Endothelial cell of umbilical vein (primary cell): ENCODE results near the gene GPR151.

ENCODE experiments used
- EZH2 ChIP-seq: IDR thresholded peaks from 2 replicates; pipeline ENCODE4 v1.6.1; 2012; ENCODE audit warnings: borderline replicate concordance, low read depth, mild to moderate bottlenecking, moderate library complexity, low read length, inconsistent platforms; ENCODE audit not compliant: severe bottlenecking
- FOS ChIP-seq: IDR thresholded peaks from 2 replicates; pipeline ENCODE4 v1.6.1; 2011; ENCODE audit warnings: mild to moderate bottlenecking, low read length, moderate library complexity, borderline replicate concordance; ENCODE audit not compliant: insufficient read depth
- GATA2 ChIP-seq: IDR thresholded peaks from 2 replicates; pipeline ENCODE4 v1.7.0; 2011; ENCODE audit warnings: low read depth, mild to moderate bottlenecking, moderate library complexity, mixed read lengths, low read length; ENCODE audit not compliant: insufficient read length, insufficient read depth
- JUN ChIP-seq: IDR thresholded peaks from 2 replicates; pipeline ENCODE4 v1.6.1; 2011; ENCODE audit warnings: borderline replicate concordance, low read depth; ENCODE audit not compliant: insufficient read length, insufficient read depth
- MAX ChIP-seq: IDR thresholded peaks from 2 replicates; pipeline ENCODE4 v1.6.1; 2011; ENCODE audit not compliant: insufficient read depth, insufficient read length
- MYC ChIP-seq: IDR thresholded peaks from one replicate; pipeline ENCODE4 v1.6.1; 2011; ENCODE audit warnings: mild to moderate bottlenecking, low read depth, low read length
- POLR2A ChIP-seq: IDR thresholded peaks from 2 replicates; pipeline ENCODE4 v1.6.1; 2012; ENCODE audit warnings: low read depth, mild to moderate bottlenecking, control low read depth, low read length
- POLR2AphosphoS5 ChIP-seq: IDR thresholded peaks from 2 replicates; pipeline ENCODE4 v1.6.1; 2012; ENCODE audit warnings: low read depth, mild to moderate bottlenecking, control low read depth, low read length, moderate library complexity; ENCODE audit not compliant: insufficient read depth
- TF ChIP-seq, protein P1 (sequence below), 2 donors: IDR thresholded peaks; 1 replicate in 1 of 2; 2 replicates in 1 of 2; pipeline ENCODE4 v1.5.1; 2011; ENCODE audit warnings: low read length in 2 of 2, mild to moderate bottlenecking in 2 of 2, moderate library complexity in 2 of 2, control low read depth in 1 of 2, inconsistent platforms in 1 of 2, low read depth in 1 of 2; ENCODE audit not compliant: insufficient read depth in 1 of 2; ENCODE audit errors: extremely low read depth in 1 of 2

- TF ChIP-seq, protein P1, sequence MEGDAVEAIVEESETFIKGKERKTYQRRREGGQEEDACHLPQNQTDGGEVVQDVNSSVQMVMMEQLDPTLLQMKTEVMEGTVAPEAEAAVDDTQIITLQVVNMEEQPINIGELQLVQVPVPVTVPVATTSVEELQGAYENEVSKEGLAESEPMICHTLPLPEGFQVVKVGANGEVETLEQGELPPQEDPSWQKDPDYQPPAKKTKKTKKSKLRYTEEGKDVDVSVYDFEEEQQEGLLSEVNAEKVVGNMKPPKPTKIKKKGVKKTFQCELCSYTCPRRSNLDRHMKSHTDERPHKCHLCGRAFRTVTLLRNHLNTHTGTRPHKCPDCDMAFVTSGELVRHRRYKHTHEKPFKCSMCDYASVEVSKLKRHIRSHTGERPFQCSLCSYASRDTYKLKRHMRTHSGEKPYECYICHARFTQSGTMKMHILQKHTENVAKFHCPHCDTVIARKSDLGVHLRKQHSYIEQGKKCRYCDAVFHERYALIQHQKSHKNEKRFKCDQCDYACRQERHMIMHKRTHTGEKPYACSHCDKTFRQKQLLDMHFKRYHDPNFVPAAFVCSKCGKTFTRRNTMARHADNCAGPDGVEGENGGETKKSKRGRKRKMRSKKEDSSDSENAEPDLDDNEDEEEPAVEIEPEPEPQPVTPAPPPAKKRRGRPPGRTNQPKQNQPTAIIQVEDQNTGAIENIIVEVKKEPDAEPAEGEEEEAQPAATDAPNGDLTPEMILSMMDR (IDR thresholded peaks at IDR 0.05; ENCODE audit: extremely low read depth in 1 of 2, insufficient read depth in 1 of 2, low read depth in 1 of 2, low read length in 2 of 2): no peak
- TF ChIP-seq POLR2AphosphoS5 (no peak), POLR2A (no peak), GATA2 (no peak), EZH2 (no peak), MAX (no peak), JUN (no peak), FOS (no peak), MYC (no peak)
Observed at GRCh38 chr5:146474065-146474464, 41.9 kb downstream of the GPR151 start.
